Suprapubic skin (tissue), 4 donors: ENCODE results near the gene CSPG4.

Experiments used
- CTCF ChIP-seq, 2 donors: fragments of 200-600 bp in 1 of 2; fragments of 450-650 bp in 1 of 2; sonication (generic) in 1 of 2; IDR thresholded peaks; one replicate each; pipeline ENCODE4 v1.5.1; 2016 to 2019; ENCODE audit warnings: antibody characterized with exemption in 2 of 2, mild to moderate bottlenecking in 1 of 2, moderate library complexity in 1 of 2
- EP300 ChIP-seq: sonication (generic); formaldehyde crosslinking; IDR thresholded peaks from one replicate; pipeline ENCODE4 v1.6.1; 2017; ENCODE audit warnings: antibody characterized with exemption
- POLR2A ChIP-seq, 2 donors: fragments of 450-650 bp; IDR thresholded peaks; one replicate each; pipeline ENCODE4 v1.6.1; 2017; ENCODE audit warnings: antibody characterized with exemption in 2 of 2, mild to moderate bottlenecking in 2 of 2, moderate library complexity in 2 of 2
- POLR2AphosphoS5 ChIP-seq, 3 donors: sonication (generic); formaldehyde crosslinking; IDR thresholded peaks; one replicate each; pipeline ENCODE4 v1.6.1; 2017; ENCODE audit warnings: antibody characterized with exemption in 3 of 3

- TF ChIP-seq POLR2A (IDR thresholded peaks at IDR 0.05) = no peak
- TF ChIP-seq CTCF (IDR thresholded peaks at IDR 0.05) = no peak
- no peak for TF ChIP-seq EP300
- no peak for TF ChIP-seq POLR2AphosphoS5 (IDR thresholded peaks at IDR 0.05)
Measured at GRCh38 chr15:75749820-75750219, 37.2 kb upstream of the CSPG4 start.
